Measurements from ENCODE around the gene LRRC31. TPM values are rescaled to one million over a fixed set of nuclear protein-coding genes. Genes with fewer than 3 reads are reported as not detected.

The LRRC31 gene
- total and polyA plus RNA-seq, 4 experiments from 2014 or later = not detected

DNA sequence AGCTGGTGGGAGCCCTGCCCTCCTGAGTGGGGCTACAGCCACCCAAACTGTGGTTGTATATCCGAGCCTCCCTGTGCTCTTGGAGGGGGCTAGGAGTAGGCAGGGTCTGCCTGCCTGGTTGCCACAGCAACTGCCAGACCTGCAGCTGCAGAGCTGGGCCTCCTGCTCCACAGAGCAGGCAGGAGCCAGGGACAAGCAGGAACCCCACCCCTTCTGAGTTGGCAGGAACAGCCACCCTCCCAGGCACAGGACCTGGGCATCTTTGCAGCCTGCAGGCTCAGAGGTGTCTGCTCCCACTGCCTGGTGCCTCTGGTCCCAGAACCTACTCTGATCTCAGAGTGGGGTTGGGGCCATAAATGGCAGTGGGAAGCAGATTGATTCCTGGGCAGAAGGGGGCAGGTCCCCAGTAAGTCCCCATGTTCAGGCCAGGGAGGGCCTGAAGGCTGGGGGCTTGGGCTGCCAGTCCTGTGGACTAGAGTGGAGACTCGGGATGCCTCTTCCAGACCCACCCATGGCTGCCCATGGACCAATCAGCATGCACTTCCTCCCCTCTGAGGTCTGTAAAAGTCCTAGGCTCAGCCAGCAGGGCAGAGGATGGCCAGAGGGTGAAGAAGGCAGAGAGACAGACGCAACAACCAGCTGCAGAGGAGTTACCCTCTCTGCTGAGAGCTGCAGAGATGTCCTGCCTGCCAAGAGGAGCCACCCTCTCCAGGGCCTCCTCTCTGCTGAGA is 10.3 kb upstream of the LRRC31 start:
- Histone ChIP-seq H3K36me3 (ENCODE audit: insufficient read depth, low read length) (no peaks in the 10 kb centered on the region), H3K27ac (ENCODE audit: low read depth, low read length) (no peak overlapping the region), H3K27me3 (ENCODE audit: insufficient read depth, low read length) (no peaks in the 10 kb centered on the region), H3K9me3 (ENCODE audit: control insufficient read depth in 1 of 2, low read length in 2 of 2) (no peaks in the 10 kb centered on the region), H3K4me1 (ENCODE audit: insufficient read depth, low read length) (no peaks in the 10 kb centered on the region), H3K4me3 (ENCODE audit: low read length in 2 of 2) (no peak overlapping the region)
- ChIA-PET POLR2A (ENCODE audit: partially characterized antibody) (interaction anchor here (0.8 kb wide), 1 partner anchor 92 kb away, joined by 3 read pairs; no protein-coding TSS in a partner anchor), CTCF (ENCODE audit: partially characterized antibody) (interaction anchor here (2.2 kb wide), 1 partner anchor 17 kb away, joined by 10 read pairs; no protein-coding TSS in a partner anchor)
- Mint-ChIP-seq H3K36me3 (no peaks in the 10 kb centered on the region), H3K4me3 (no peak overlapping the region), H3K27ac (no peak overlapping the region), H3K27me3 (no peaks in the 10 kb centered on the region), H3K4me1 (peaks cover 0 to 4% (median 1%) of the 10 kb centered on the region in 4 donors), H3K9me3 (no peaks in the 10 kb centered on the region)
- intact Hi-C loops (cut with micrococcal nuclease) = no loop called here
- DNase-seq = no peak

DNA sequence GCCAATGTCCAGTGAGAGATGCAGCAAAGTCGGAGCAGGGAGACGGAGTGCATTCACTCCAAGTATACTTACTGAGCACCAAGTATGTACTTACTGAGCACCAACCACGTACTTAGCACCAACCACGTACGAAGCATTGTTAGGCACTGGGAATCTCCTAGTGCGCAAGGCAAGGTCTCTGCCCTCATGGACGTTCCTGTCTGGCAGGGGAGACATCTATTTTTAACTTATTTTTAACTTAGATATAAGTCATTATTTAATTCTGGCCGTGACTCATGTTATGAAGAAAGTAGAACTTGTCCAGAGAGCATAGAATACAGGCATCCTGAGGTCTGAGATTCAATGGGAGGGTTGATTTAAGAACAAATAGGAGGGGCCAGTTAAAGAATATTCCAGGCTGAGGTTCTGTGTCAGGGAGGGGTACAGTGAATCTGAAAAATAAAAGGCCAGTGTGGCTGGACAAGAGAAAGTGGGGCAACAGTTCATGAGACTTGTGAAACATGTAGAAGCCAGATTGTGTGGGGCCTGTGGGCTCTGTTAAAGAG is 9.3 kb upstream of the LRRC31 start:
- Mint-ChIP-seq H3K4me1 (peaks cover 0 to 4% (median 1%) of the 10 kb centered on the region in 4 donors), H3K27ac (no peak overlapping the region), H3K4me3 (no peak overlapping the region), H3K9me3 (no peaks in the 10 kb centered on the region), H3K36me3 (no peaks in the 10 kb centered on the region), H3K27me3 (peaks cover 1 to 2% of the 10 kb centered on the region in 2 donors)
- H3K36me3 ChIP-seq (ENCODE audit: insufficient read depth, low read length) = no peaks in the 10 kb centered on the region
- POLR2A ChIA-PET (ENCODE audit: partially characterized antibody) = no interaction called here
- intact Hi-C loops (cut with micrococcal nuclease) = no loop called here
- no peak for DNase-seq
- no peak overlapping the region for H3K4me3 ChIP-seq (ENCODE audit: low read length in 2 of 2)
- no peaks in the 10 kb centered on the region for H3K4me1 ChIP-seq (ENCODE audit: insufficient read depth, low read length)
- H3K9me3 ChIP-seq (ENCODE audit: control insufficient read depth in 1 of 2, low read length in 2 of 2) = no peaks in the 10 kb centered on the region
- H3K27ac ChIP-seq (ENCODE audit: low read depth, low read length) = no peak overlapping the region
- CTCF ChIA-PET (ENCODE audit: partially characterized antibody) = interaction anchor here (2.2 kb wide), 1 partner anchor 16 kb away, joined by 10 read pairs; no protein-coding TSS in a partner anchor
- H3K27me3 ChIP-seq (ENCODE audit: insufficient read depth, low read length) = peaks cover 5% of the 10 kb centered on the region

DNA sequence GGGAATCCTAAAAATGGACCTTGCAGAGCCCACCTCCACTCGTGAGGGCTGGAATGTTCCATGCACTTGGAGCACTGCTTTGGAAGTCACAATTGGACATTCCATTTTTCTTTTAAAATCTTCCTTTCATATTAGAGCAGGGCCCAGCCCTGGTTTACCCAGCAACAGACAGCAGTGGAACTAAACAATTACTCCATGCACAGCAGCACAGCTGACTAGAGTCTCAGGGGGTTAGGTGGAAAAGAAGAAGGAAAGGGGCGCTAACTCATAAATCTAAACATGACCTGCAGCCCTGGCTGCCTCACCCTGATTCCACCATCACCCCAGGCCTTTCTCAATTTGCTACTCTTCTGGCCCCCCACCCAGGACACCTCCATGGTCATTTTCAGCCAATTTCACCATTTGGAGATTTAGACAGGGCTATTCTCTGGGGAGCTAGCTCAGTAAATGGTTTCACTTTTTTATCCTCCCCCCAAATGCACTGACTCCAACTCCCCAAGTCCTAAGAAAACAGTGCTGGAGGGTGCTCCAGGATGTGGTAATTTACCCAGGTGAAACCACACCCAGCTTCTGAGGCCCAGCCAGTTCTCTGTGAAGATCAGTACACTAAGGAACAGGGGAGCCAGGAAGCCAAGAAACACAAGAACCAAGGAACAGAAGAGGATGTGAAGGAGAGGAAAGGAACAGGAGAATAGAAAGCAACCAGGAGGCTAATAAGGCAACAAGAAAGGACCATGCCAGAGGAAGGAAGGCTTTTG is 1.6 kb upstream of the LRRC31 start:
- Mint-ChIP-seq H3K4me1 (peaks cover 12 to 27% (median 15%) of the 10 kb centered on the region in 4 donors), H3K4me3 (peak overlapping the region in 7 of 8 donors; percentile 4 to 77 (median 49)), H3K27me3 (peaks cover 1 to 2% of the 10 kb centered on the region in 2 donors), H3K9me3 (no peaks in the 10 kb centered on the region), H3K36me3 (no peaks in the 10 kb centered on the region), H3K27ac (peak overlapping the region in 5 of 7 donors; percentile 3 to 83 (median 58))
- Histone ChIP-seq H3K4me3 (ENCODE audit: low read length in 2 of 2) (no peak overlapping the region), H3K27ac (ENCODE audit: low read depth, low read length) (no peak overlapping the region), H3K4me1 (ENCODE audit: insufficient read depth, low read length) (peaks cover 15% of the 10 kb centered on the region), H3K36me3 (ENCODE audit: insufficient read depth, low read length) (no peaks in the 10 kb centered on the region), H3K9me3 (ENCODE audit: control insufficient read depth in 1 of 2, low read length in 2 of 2) (no peaks in the 10 kb centered on the region), H3K27me3 (ENCODE audit: insufficient read depth, low read length) (peaks cover 5% of the 10 kb centered on the region)
- peak in 4 of 5 donors; percentile 22 to 29 (median 24) for DNase-seq
- intact Hi-C loops (cut with micrococcal nuclease) = no loop called here
- ChIA-PET CTCF (ENCODE audit: partially characterized antibody) (interaction anchor here (1.8 kb wide), 1 partner anchor 9 kb away, joined by 10 read pairs; no protein-coding TSS in a partner anchor), POLR2A (ENCODE audit: partially characterized antibody) (interaction anchor here (1.3 to 1.8 kb wide), 2 partner anchors 95 to 107 kb away, joined by 4 to 12 read pairs; partner anchors contain the start of genes SEC62 and TERC)

DNA sequence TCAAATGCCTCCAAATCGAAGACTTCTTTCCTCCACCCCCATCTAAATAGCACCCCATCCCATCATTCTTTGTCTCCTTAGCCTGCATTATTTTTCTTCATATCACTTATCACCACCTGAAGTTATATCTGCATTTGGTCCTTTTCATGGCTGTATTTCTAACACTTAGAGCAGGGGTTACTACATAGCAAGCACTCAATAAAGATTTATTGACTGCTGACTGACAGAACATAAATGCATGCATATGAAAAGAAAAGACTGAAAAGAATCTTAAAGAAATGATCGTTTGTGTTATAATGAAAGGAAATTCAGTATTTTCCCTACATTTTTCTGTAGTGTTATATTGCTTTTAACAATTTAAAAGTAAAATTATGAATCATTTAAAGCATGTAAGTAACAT is 1.4 kb downstream of the LRRC31 start:
- CTCF ChIA-PET (ENCODE audit: partially characterized antibody) = no interaction called here
- no peak overlapping the region for H3K27ac Mint-ChIP-seq

DNA sequence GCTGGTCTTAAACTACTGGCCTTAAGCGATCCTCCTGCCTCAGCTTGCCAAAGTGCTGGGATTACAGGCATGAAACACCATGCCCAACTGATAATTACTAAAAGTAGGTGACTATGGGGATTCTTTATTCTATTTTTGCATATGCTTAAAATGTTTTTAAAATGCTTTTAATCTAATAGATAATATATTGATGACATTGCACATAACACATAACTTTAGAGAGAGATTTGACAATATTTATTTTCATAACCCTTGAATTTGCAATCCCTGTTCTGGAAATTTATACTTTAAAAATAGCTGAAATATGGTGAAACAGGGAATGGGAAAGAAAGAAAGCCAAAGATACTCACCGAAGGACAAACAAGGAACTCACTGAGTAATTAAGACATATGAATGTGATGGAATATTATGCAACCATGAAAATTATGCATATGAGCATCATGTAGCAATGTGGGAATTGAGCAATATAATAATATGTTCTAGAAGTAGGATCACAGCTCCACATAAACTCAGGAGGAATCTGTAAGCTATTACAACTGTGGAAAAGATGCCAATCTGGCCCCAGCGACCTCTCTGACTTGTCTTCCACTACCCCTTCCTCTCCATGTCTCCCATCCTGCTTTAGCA is 2.0 kb downstream of the LRRC31 start:
- H3K27me3 Mint-ChIP-seq = peaks cover 0 to 1% of the 10 kb centered on the region in 2 donors
- no peaks in the 10 kb centered on the region for H3K27me3 ChIP-seq (ENCODE audit: insufficient read depth, low read length)
- no peak overlapping the region for H3K27ac Mint-ChIP-seq
- no peak overlapping the region for H3K4me3 ChIP-seq (ENCODE audit: low read length in 2 of 2)
- DNase-seq = no peak
- H3K27ac ChIP-seq (ENCODE audit: low read depth, low read length) = no peak overlapping the region
- H3K4me1 Mint-ChIP-seq = peaks cover 15 to 34% (median 19%) of the 10 kb centered on the region in 4 donors
- ChIA-PET CTCF (ENCODE audit: partially characterized antibody) (interaction anchor here (0.7 kb wide), 1 partner anchor 103 kb away, joined by 3 read pairs; the partner anchor contains the start of gene TERC), POLR2A (ENCODE audit: partially characterized antibody) (no interaction called here)
- H3K4me3 Mint-ChIP-seq = no peak overlapping the region
- no peaks in the 10 kb centered on the region for H3K36me3 Mint-ChIP-seq
- peaks cover 21% of the 10 kb centered on the region for H3K4me1 ChIP-seq (ENCODE audit: insufficient read depth, low read length)
- H3K9me3 Mint-ChIP-seq = no peaks in the 10 kb centered on the region
- no peaks in the 10 kb centered on the region for H3K9me3 ChIP-seq (ENCODE audit: control insufficient read depth in 1 of 2, low read length in 2 of 2)
- intact Hi-C loops (cut with micrococcal nuclease) = loop anchor here (10.0 kb wide), 2 partner anchors 227 to 407 kb away; no protein-coding TSS in a partner anchor
- H3K36me3 ChIP-seq (ENCODE audit: insufficient read depth, low read length) = no peaks in the 10 kb centered on the region

More for the DNA sequence above, 1.4 kb downstream of the LRRC31 start:
- no peak for DNase-seq
- Histone ChIP-seq H3K27me3 (ENCODE audit: insufficient read depth, low read length) (no peaks in the 10 kb centered on the region), H3K36me3 (ENCODE audit: insufficient read depth, low read length) (no peaks in the 10 kb centered on the region), H3K9me3 (ENCODE audit: control insufficient read depth in 1 of 2, low read length in 2 of 2) (no peaks in the 10 kb centered on the region), H3K4me3 (ENCODE audit: low read length in 2 of 2) (no peak overlapping the region), H3K27ac (ENCODE audit: low read depth, low read length) (no peak overlapping the region), H3K4me1 (ENCODE audit: insufficient read depth, low read length) (peaks cover 18% of the 10 kb centered on the region)
- Mint-ChIP-seq H3K36me3 (no peaks in the 10 kb centered on the region), H3K27me3 (peaks cover 0 to 1% of the 10 kb centered on the region in 2 donors), H3K9me3 (no peaks in the 10 kb centered on the region), H3K4me3 (no peak overlapping the region), H3K4me1 (peaks cover 15 to 35% (median 18%) of the 10 kb centered on the region in 4 donors)
- intact Hi-C loops (cut with micrococcal nuclease) = loop anchor here (10.0 kb wide), 2 partner anchors 226 to 406 kb away; no protein-coding TSS in a partner anchor
- POLR2A ChIA-PET (ENCODE audit: partially characterized antibody) = no interaction called here

DNA sequence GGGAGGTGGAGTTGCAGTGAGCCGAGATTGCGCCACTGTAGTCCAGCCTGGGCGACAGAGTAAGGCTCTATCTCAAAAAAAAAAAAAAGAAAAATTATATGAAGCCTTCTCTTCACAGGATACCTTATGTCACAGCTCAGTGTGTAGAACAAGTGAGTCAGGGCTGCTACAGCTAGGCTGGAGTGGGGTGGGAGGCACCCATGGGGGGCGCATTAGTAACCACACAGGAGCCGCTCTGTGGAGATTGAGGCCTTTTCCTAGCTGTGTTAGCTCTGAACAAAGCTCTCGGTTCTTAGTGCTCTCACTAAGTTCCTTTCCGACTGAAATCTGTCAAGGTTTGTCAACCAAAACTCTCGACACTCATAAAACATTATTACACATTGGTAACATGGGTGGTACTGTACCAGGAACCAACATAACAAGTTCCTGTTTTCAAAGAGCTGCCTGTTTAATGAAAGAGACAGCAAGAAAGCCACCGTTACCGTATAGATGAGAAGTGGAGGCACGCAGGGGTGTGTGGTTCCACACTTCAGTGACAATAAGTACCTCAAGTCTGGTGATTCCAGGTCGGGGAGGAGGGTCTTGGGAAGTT is 4.5 kb downstream of the LRRC31 start:
- H3K36me3 Mint-ChIP-seq = no peaks in the 10 kb centered on the region
- DNase-seq = peak in 1 of 5 donors; percentile 2
- H3K4me1 Mint-ChIP-seq = peaks cover 4 to 17% (median 6%) of the 10 kb centered on the region in 4 donors
- ChIA-PET POLR2A (ENCODE audit: partially characterized antibody) (interaction anchor here (1.0 kb wide), 1 partner anchor 102 kb away, joined by 5 read pairs; no protein-coding TSS in a partner anchor), CTCF (ENCODE audit: partially characterized antibody) (interaction anchor here (1.1 to 6.2 kb wide), 4 partner anchors 27 to 947 kb away, joined by 3 to 29 read pairs (median 15); no protein-coding TSS in a partner anchor)
- intact Hi-C loops (cut with micrococcal nuclease) = loop anchor here (10.0 kb wide), 2 partner anchors 230 to 410 kb away; no protein-coding TSS in a partner anchor
- no peaks in the 10 kb centered on the region for H3K9me3 ChIP-seq (ENCODE audit: control insufficient read depth in 1 of 2, low read length in 2 of 2)
- no peak overlapping the region for H3K27ac ChIP-seq (ENCODE audit: low read depth, low read length)
- H3K4me1 ChIP-seq (ENCODE audit: insufficient read depth, low read length) = peaks cover 7% of the 10 kb centered on the region
- peak overlapping the region in 2 of 8 donors; percentile 22 to 41 for H3K4me3 Mint-ChIP-seq
- H3K36me3 ChIP-seq (ENCODE audit: insufficient read depth, low read length) = no peaks in the 10 kb centered on the region
- H3K27me3 Mint-ChIP-seq = peaks cover 3 to 7% of the 10 kb centered on the region in 2 donors
- peak overlapping the region in 4 of 7 donors; percentile 60 to 71 (median 62) for H3K27ac Mint-ChIP-seq
- no peaks in the 10 kb centered on the region for H3K9me3 Mint-ChIP-seq
- H3K27me3 ChIP-seq (ENCODE audit: insufficient read depth, low read length) = no peaks in the 10 kb centered on the region
- H3K4me3 ChIP-seq (ENCODE audit: low read length in 2 of 2) = no peak overlapping the region

Measured in CD4-positive, alpha-beta memory T cell (primary cell).